HG03045 (cell line): Measurements from ENCODE around the gene NRL.

ENCODE experiments used
- ATAC-seq: cut with Tn5 transposase; IDR thresholded peaks from one replicate; pipeline ENCODE4 v1.9.1; 2021; ENCODE audit warnings: mild to moderate bottlenecking, moderate library complexity; ENCODE audit not compliant: unreplicated experiment

Gene NRL

GRCh38 chr14:24068711-24069410, 45.9 kb downstream of the NRL start:
- no peak for ATAC-seq

GRCh38 chr14:24067133-24068082, 47.3 kb downstream of the NRL start:
- no peak for ATAC-seq

GRCh38 chr14:24066496-24067132, 48.1 kb downstream of the NRL start:
- ATAC-seq = no peak

- ATAC-seq = no peak
These were observed 49.3 kb downstream of the NRL start for GRCh38 chr14:24065408-24065807.

GRCh38 chr14:24064856-24065255, 49.9 kb downstream of the NRL start:
- ATAC-seq = no peak

- no peak for ATAC-seq
These were observed 50.5 kb downstream of the NRL start for GRCh38 chr14:24064091-24064795.

- no peak for ATAC-seq
These were observed 51.4 kb downstream of the NRL start for GRCh38 chr14:24063263-24063836.

- no peak for ATAC-seq
These were observed 52.4 kb downstream of the NRL start for GRCh38 chr14:24062216-24062980.

GRCh38 chr14:24060984-24061913, 53.5 kb downstream of the NRL start:
- no peak for ATAC-seq

- ATAC-seq = no peak
These were observed 54.3 kb downstream of the NRL start for GRCh38 chr14:24060443-24060842.

GRCh38 chr14:24059841-24060388, 54.8 kb downstream of the NRL start:
- no peak for ATAC-seq

- ATAC-seq = no peak
These were observed 55.7 kb downstream of the NRL start for GRCh38 chr14:24058951-24059475.

- no peak for ATAC-seq
These were observed 56.3 kb downstream of the NRL start for GRCh38 chr14:24058260-24058950.

- ATAC-seq = no peak
These were observed 56.9 kb downstream of the NRL start for GRCh38 chr14:24057867-24058259.

- no peak for ATAC-seq
These were observed 57.5 kb downstream of the NRL start for GRCh38 chr14:24057271-24057670.

GRCh38 chr14:24056800-24057184, 58.0 kb downstream of the NRL start:
- no peak for ATAC-seq

GRCh38 chr14:24055971-24056799, 58.6 kb downstream of the NRL start:
- ATAC-seq = no peak
